Loucy (cell line): ENCODE results near the gene COX19.

Experiments used
- H2AFZ ChIP-seq: fragments of 200-600 bp; sonication (generic); 2 replicates; pipeline ENCODE4 v1.6.0; 2016; ENCODE audit warnings: antibody characterized with exemption, mild to moderate bottlenecking, low read length, moderate library complexity
- H3F3A ChIP-seq: fragments of 200-600 bp; 2 replicates; pipeline ENCODE4 v1.6.0; 2016; ENCODE audit warnings: antibody characterized with exemption, low read depth, mild to moderate bottlenecking
- H3K27me3 ChIP-seq: fragments of 200-600 bp; sonication (generic); 2 replicates; pipeline ENCODE4 v1.6.1; 2014; ENCODE audit warnings: low read length, mild to moderate bottlenecking; ENCODE audit not compliant: insufficient read depth, poor library complexity, severe bottlenecking
- H3K36me3 ChIP-seq: fragments of 200-600 bp; sonication (generic); 2 replicates; pipeline ENCODE4 v1.6.1; 2016; ENCODE audit warnings: low read length; ENCODE audit not compliant: insufficient read depth
- H3K4me1 ChIP-seq: fragments of 200-600 bp; sonication (generic); 2 replicates; pipeline ENCODE4 v1.5.1; 2014; ENCODE audit warnings: low read length, mild to moderate bottlenecking; ENCODE audit not compliant: insufficient read depth, poor library complexity, severe bottlenecking
- H3K4me2 ChIP-seq: fragments of 200-600 bp; sonication (generic); 2 replicates; pipeline ENCODE4 v1.6.0; 2014; ENCODE audit warnings: antibody characterized with exemption, low read length, low read depth, mild to moderate bottlenecking; ENCODE audit not compliant: poor library complexity, severe bottlenecking
- H3K4me3 ChIP-seq: fragments of 200-600 bp; sonication (generic); 2 replicates; pipeline ENCODE4 v1.5.1; 2014; ENCODE audit warnings: low read length, mild to moderate bottlenecking, mixed read lengths; ENCODE audit not compliant: poor library complexity, severe bottlenecking
- H3K79me2 ChIP-seq: fragments of 200-600 bp; sonication (generic); 2 replicates; pipeline ENCODE4 v1.6.1; 2014; ENCODE audit warnings: low read length; ENCODE audit not compliant: insufficient read depth
- H3K9ac ChIP-seq: fragments of 200-600 bp; sonication (generic); 2 replicates; pipeline ENCODE4 v1.6.0; 2014; ENCODE audit warnings: mild to moderate bottlenecking, low read depth, low read length, moderate library complexity; ENCODE audit not compliant: poor library complexity, severe bottlenecking
- H3K9me2 ChIP-seq: fragments of 200-600 bp; sonication (generic); replicated peaks from 2 replicates; pipeline ENCODE4 v1.6.1; 2016; ENCODE audit warnings: low read depth, low read length, mixed read lengths
- H3K9me3 ChIP-seq: fragments of 200-600 bp; sonication (generic); 2 replicates; pipeline ENCODE4 v1.6.1; 2014; ENCODE audit warnings: mild to moderate bottlenecking, antibody characterized with exemption, low read length, low read depth; ENCODE audit not compliant: insufficient read depth
- H4K20me1 ChIP-seq: fragments of 200-600 bp; sonication (generic); 2 replicates; pipeline ENCODE4 v1.6.0; 2014; ENCODE audit warnings: antibody characterized with exemption, low read length, mild to moderate bottlenecking; ENCODE audit not compliant: insufficient read depth, poor library complexity, severe bottlenecking
- CTCF ChIP-seq: fragments of 200-600 bp; sonication (generic); conservative IDR thresholded peaks from 2 replicates; pipeline ENCODE4 v1.5.1; 2014; ENCODE audit warnings: mild to moderate bottlenecking, antibody characterized with exemption, low read length
- EZH2phosphoT487 ChIP-seq: fragments of 200-600 bp; IDR thresholded peaks from 2 replicates; pipeline ENCODE4 v1.6.1; 2018; ENCODE audit warnings: antibody characterized with exemption, mild to moderate bottlenecking, moderate library complexity, borderline replicate concordance

COX19 gene

GRCh38 chr7:921071-921461 lies 54.3 kb downstream of the COX19 start:
- Histone ChIP-seq H3K4me1 (peaks cover 40% of the 10 kb centered on the region), H4K20me1 (no peaks in the 10 kb centered on the region), H3F3A (no peaks in the 10 kb centered on the region), H3K4me3 (no peak overlapping the region), H3K27me3 (no peaks in the 10 kb centered on the region), H3K9me3 (no peaks in the 10 kb centered on the region), H3K9ac (peak overlapping the region; percentile 21), H3K9me2 (no peaks in the 10 kb centered on the region), H3K36me3 (no peaks in the 10 kb centered on the region), H3K79me2 (peaks cover 6% of the 10 kb centered on the region; the same call in 1 of the 2 replicates), H3K4me2 (no peak overlapping the region), H2AFZ (no peak overlapping the region)
- TF ChIP-seq CTCF (no peak), EZH2phosphoT487 (no peak)

- Histone ChIP-seq H3K79me2 (peaks cover 6% of the 10 kb centered on the region; the same call in 1 of the 2 replicates), H3K9me2 (no peaks in the 10 kb centered on the region), H2AFZ (no peak overlapping the region)
These were observed 54.8 kb downstream of the COX19 start for GRCh38 chr7:920351-921070.

GRCh38 chr7:919924-920341 lies 55.4 kb downstream of the COX19 start:
- no peak overlapping the region for H3K4me2 ChIP-seq
- peaks cover 40% of the 10 kb centered on the region for H3K4me1 ChIP-seq
- H3K9me3 ChIP-seq: no peaks in the 10 kb centered on the region
- peaks cover 6% of the 10 kb centered on the region; the same call in 1 of the 2 replicates for H3K79me2 ChIP-seq
- TF ChIP-seq EZH2phosphoT487: no peak
- TF ChIP-seq CTCF: no peak
- no peaks in the 10 kb centered on the region for H3K27me3 ChIP-seq
- H4K20me1 ChIP-seq: no peaks in the 10 kb centered on the region
- no peak overlapping the region for H3K9ac ChIP-seq
- H3K4me3 ChIP-seq: no peak overlapping the region
- no peaks in the 10 kb centered on the region for H3F3A ChIP-seq
- no peaks in the 10 kb centered on the region for H3K9me2 ChIP-seq
- H2AFZ ChIP-seq: no peak overlapping the region
- H3K36me3 ChIP-seq: no peaks in the 10 kb centered on the region

More at GRCh38 chr7:920351-921070, 54.8 kb downstream of the COX19 start:
- Histone ChIP-seq H3K4me3 (no peak overlapping the region), H3K4me2 (no peak overlapping the region), H3K4me1 (peaks cover 40% of the 10 kb centered on the region), H3K9me3 (no peaks in the 10 kb centered on the region), H3K27me3 (no peaks in the 10 kb centered on the region), H3F3A (no peaks in the 10 kb centered on the region), H3K36me3 (no peaks in the 10 kb centered on the region), H4K20me1 (no peaks in the 10 kb centered on the region), H3K9ac (no peak overlapping the region)
- TF ChIP-seq EZH2phosphoT487 (no peak), CTCF (no peak)
